HepG2 (cell line): Measurements from ENCODE around the gene CEBPZOS. TPM values are rescaled to one million over a fixed set of nuclear protein-coding genes. Genes with fewer than 3 reads are reported as not detected.

Source experiments
- ATAC-seq: fragments of 200-7000 bp; cut with Tn5 transposase; 3 replicates; pipeline ENCODE4 v1.9.1; 2020; ENCODE audit warnings: mild to moderate bottlenecking, moderate library complexity
- BruUV-seq: library from RNA; stranded (reverse); fragments of 400-500 nt; replicated peaks from 2 replicates; lab custom pipeline; 2021; lab: Mats Ljungman, UMichigan
- CTCF ChIA-PET: fragments of 300-600 bp; formaldehyde crosslinking; extraction: SDS; loops from one replicate; lab custom pipeline; 2021; ENCODE audit warnings: low total read pairs, inconsistent platforms, low intra/inter-chr PET ratio; lab: Yijun Ruan, JAX
- POLR2A ChIA-PET: fragments of 350-600 bp; sonication (Branson Sonifier 250); formaldehyde crosslinking; loops from one replicate; lab custom pipeline; 2020; ENCODE audit warnings: antibody characterized with exemption, inconsistent platforms; lab: Yijun Ruan, JAX
- DNase-seq: peaks from one replicate; pipeline ENCODE4 v3.0.0-alpha.2; 2015; ENCODE audit warnings: low spot score
- FAIRE-seq: peaks from 3 replicates; lab custom pipeline; 2011; peaks lifted over from hg19 to GRCh38; lab: Jason Lieb, UNC
- H2AFZ ChIP-seq: one replicate; pipeline ENCODE4 v1.6.1; 2011; ENCODE audit warnings: low read length, inconsistent platforms
- H3K27ac ChIP-seq: fragments of 300-600 bp; 3 replicates; pipeline ENCODE4 v1.8.0; 2011; ENCODE audit warnings: mixed run types, mild to moderate bottlenecking, mixed read lengths, low read length, inconsistent platforms; ENCODE audit not compliant: insufficient read depth; ENCODE audit errors: extremely low read length
- H3K27me3 ChIP-seq, 2 experiments: fragments of 200-600 bp in 1 of 2; 2 replicates in 1 of 2; 3 replicates in 1 of 2; pipeline versions ENCODE4 v1.6.0 to v1.8.0; 2011; ENCODE audit warnings: low read length in 2 of 2, mild to moderate bottlenecking in 2 of 2, moderate library complexity in 2 of 2, inconsistent platforms in 1 of 2; ENCODE audit not compliant: insufficient read depth in 2 of 2, control insufficient read depth in 1 of 2
- H3K36me3 ChIP-seq, 2 experiments: fragments of 200-600 bp in 1 of 2; replicated peaks in 1 of 2; 2 replicates in 1 of 2; 3 replicates in 1 of 2; pipeline versions ENCODE4 v1.5.1 to v1.8.0; 2011; ENCODE audit warnings: low read length in 2 of 2, inconsistent platforms in 1 of 2; ENCODE audit not compliant: insufficient read depth in 2 of 2, control insufficient read depth in 1 of 2
- H3K4me1 ChIP-seq: 2 replicates; pipeline ENCODE4 v1.5.1; 2012; ENCODE audit warnings: low read length, inconsistent platforms; ENCODE audit not compliant: insufficient read depth
- H3K4me2 ChIP-seq: 2 replicates; pipeline ENCODE4 v1.6.0; 2011; ENCODE audit warnings: low read depth, low read length, inconsistent platforms
- H3K4me3 ChIP-seq, 3 experiments: fragments of 200-600 bp in 1 of 3; sonication (generic), shearing (Covaris generic) in 1 of 3; replicated peaks in 1 of 3; 2 replicates each; pipeline ENCODE4 v1.5.1; 2011 to 2016; ENCODE audit warnings: low read length in 3 of 3, inconsistent platforms in 2 of 3, low read depth in 2 of 3, mild to moderate bottlenecking in 2 of 3, control low read depth in 1 of 3, mixed read lengths in 1 of 3; ENCODE audit not compliant: insufficient read depth in 1 of 3
- H3K79me2 ChIP-seq: one replicate; pipeline ENCODE4 v1.6.1; 2011; ENCODE audit warnings: low read length, inconsistent platforms; ENCODE audit not compliant: insufficient read depth
- H3K9ac ChIP-seq: 2 replicates; pipeline ENCODE4 v1.6.0; 2011; ENCODE audit warnings: mild to moderate bottlenecking, low read depth, low read length, inconsistent platforms; ENCODE audit not compliant: insufficient read depth
- H3K9me3 ChIP-seq: 2 replicates; pipeline ENCODE4 v1.5.1; 2012; ENCODE audit warnings: mild to moderate bottlenecking, low read length
- H4K20me1 ChIP-seq: 2 replicates; pipeline ENCODE4 v1.6.0; 2011; ENCODE audit warnings: inconsistent platforms, mild to moderate bottlenecking, low read length, moderate library complexity; ENCODE audit not compliant: insufficient read depth
- ATF7 ChIP-seq, 2 experiments: fragments of 450-650 bp in 1 of 2; sonication (generic) in 1 of 2; formaldehyde crosslinking in 1 of 2; IDR thresholded peaks; 2 replicates each; pipeline versions ENCODE4 v1.4.0 to v1.6.1; 2016 to 2020; ENCODE audit warnings: antibody characterized with exemption in 1 of 2, mild to moderate bottlenecking in 1 of 2, missing genetic modification reagents in 1 of 2
- ATM ChIP-seq: fragments of 450-650 bp; IDR thresholded peaks from 2 replicates; pipeline ENCODE4 v1.7.1; 2017; ENCODE audit warnings: mild to moderate bottlenecking, borderline replicate concordance
- MAFG ChIP-seq: sonication (generic); formaldehyde crosslinking; IDR thresholded peaks from 2 replicates; pipeline ENCODE4 v1.5.1; 2020; ENCODE audit warnings: mild to moderate bottlenecking, missing genetic modification reagents
- PAWR ChIP-seq: sonication (generic); formaldehyde crosslinking; IDR thresholded peaks from 2 replicates; pipeline ENCODE4 v1.4.0; 2020; ENCODE audit warnings: missing genetic modification reagents, mild to moderate bottlenecking, borderline replicate concordance
- PHF21A ChIP-seq: sonication (generic); formaldehyde crosslinking; IDR thresholded peaks from 2 replicates; pipeline ENCODE4 v1.5.0; 2020; ENCODE audit warnings: mild to moderate bottlenecking, missing genetic modification reagents
- SMC3 ChIP-seq: IDR thresholded peaks from 2 replicates; pipeline ENCODE4 v1.6.1; 2011; ENCODE audit warnings: low read length, improper control_type of control experiment
- SRSF4 ChIP-seq: fragments of 200-400 bp; formaldehyde crosslinking; IDR thresholded peaks from one replicate; pipeline ENCODE4 v1.6.1; 2018; ENCODE audit warnings: mild to moderate bottlenecking, low read depth, low read length, moderate library complexity; ENCODE audit not compliant: poor library complexity, severe bottlenecking
- TAF15 ChIP-seq: fragments of 200-400 bp; formaldehyde crosslinking; IDR thresholded peaks from one replicate; pipeline ENCODE4 v1.6.1; 2018; ENCODE audit warnings: mild to moderate bottlenecking, low read depth, low read length; ENCODE audit not compliant: poor library complexity, severe bottlenecking
- TIGD3 ChIP-seq: sonication (generic); formaldehyde crosslinking; IDR thresholded peaks from 2 replicates; pipeline ENCODE4 v1.5.1; 2020; ENCODE audit warnings: mild to moderate bottlenecking, missing genetic modification reagents, borderline replicate concordance
- TRIM24 ChIP-seq: sonication (generic); formaldehyde crosslinking; IDR thresholded peaks from 2 replicates; pipeline ENCODE4 v1.8.0; 2022; ENCODE audit warnings: mild to moderate bottlenecking, missing genetic modification reagents
- ZBTB42 ChIP-seq: sonication (generic); formaldehyde crosslinking; IDR thresholded peaks from 2 replicates; pipeline ENCODE4 v1.5.0; 2020; ENCODE audit warnings: mild to moderate bottlenecking, missing genetic modification reagents
- ZNF232 ChIP-seq: sonication (generic); formaldehyde crosslinking; IDR thresholded peaks from 2 replicates; pipeline ENCODE4 v1.4.0; 2020; ENCODE audit warnings: missing genetic modification reagents, borderline replicate concordance
- ZNF326 ChIP-seq: sonication (generic); formaldehyde crosslinking; IDR thresholded peaks from 2 replicates; pipeline ENCODE4 v1.4.0; 2020; ENCODE audit warnings: missing genetic modification reagents, borderline replicate concordance
- ZNF432 ChIP-seq: sonication (generic); formaldehyde crosslinking; IDR thresholded peaks from 2 replicates; pipeline ENCODE4 v1.5.0; 2020; ENCODE audit warnings: missing genetic modification reagents, mild to moderate bottlenecking, borderline replicate concordance
- ZUFSP ChIP-seq: sonication (generic); formaldehyde crosslinking; IDR thresholded peaks from 2 replicates; pipeline ENCODE4 v1.9.0; 2021; ENCODE audit warnings: missing genetic modification reagents, mild to moderate bottlenecking, borderline replicate concordance
- WGBS: methylation state at CpG from one replicate; pipeline ENCODE4 v1.1.6; 2017; ENCODE audit warnings: low lambda C conversion rate; 5-methylcytosine and 5-hydroxymethylcytosine counted together
- in situ Hi-C: cut with HindIII; loops from 2 replicates; pipeline ENCODE4 v1.10.0; 2017; ENCODE audit warnings: low pct_unique_long_range_greater_than_20kb; ENCODE audit not compliant: extremely low pct_ligation_motif_present
- intact Hi-C: fragments of 100-400 bp; cut with micrococcal nuclease; formaldehyde crosslinking; loops from one replicate; pipeline ENCODE4 v1.10.0; 2022; ENCODE audit not compliant: unreplicated experiment
- polyA plus RNA-seq, 8 experiments: library from polyadenylated mRNA; depleted of rRNA in 3 of 8; stranded (reverse) in 7 of 8; unstranded in 1 of 8; fragments of >200 nt; fragmentation: Illumina TruSeq in 4 of 8; extraction: Trizol in 4 of 8; gene quantifications; 2 replicates each; pipeline versions ENCODE4 v1.2.1 to v1.2.3, GENCODE V29; 2011 to 2016; ENCODE audit warnings: low read depth in 4 of 8, missing spikeins in 1 of 8, mixed read lengths in 1 of 8; ENCODE audit not compliant: insufficient read depth in 1 of 8
- total RNA-seq, 5 experiments: library from RNA; depleted of rRNA; stranded (reverse); fragments of >200 nt; fragmentation: Illumina TruSeq; extraction: Trizol; gene quantifications; 2 replicates each; pipeline ENCODE4 v1.2.3, GENCODE V29; 2016; ENCODE audit warnings: low read depth in 1 of 5
- TF ChIP-seq, protein P1 (sequence below): sonication (generic); formaldehyde crosslinking; IDR thresholded peaks from 2 replicates; pipeline ENCODE4 v1.5.1; 2020; ENCODE audit warnings: mild to moderate bottlenecking, moderate library complexity, missing genetic modification reagents
- TF ChIP-seq, protein P2 (sequence below): IDR thresholded peaks from 2 replicates; pipeline ENCODE4 v1.6.1; 2012; ENCODE audit warnings: low read length, improper control_type of control experiment

Gene CEBPZOS
- total and polyA plus RNA-seq, 2 of the 13 experiments (the other 11 are each of a cell fraction or from before 2014, with no cell fraction given) = 18.6 to 44.7 TPM

DNA sequence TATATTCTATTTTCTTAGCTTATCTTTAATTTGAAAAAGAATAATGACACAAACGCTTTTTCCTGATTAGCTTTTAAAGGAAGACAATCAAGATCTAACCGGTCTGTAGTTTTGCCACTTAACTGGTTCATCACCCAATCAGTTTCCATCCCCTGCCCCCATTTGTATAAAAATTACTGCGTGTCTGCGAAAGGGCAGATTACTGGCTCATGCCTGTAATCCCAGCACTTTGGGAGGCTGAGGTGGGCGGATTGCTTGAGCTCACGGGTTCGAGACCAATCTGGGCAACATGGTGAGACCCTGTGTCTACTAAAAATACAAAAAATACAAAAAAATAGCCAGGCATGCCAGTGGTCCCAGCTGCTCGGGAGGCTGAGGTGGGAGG lies 2.4 kb downstream of the CEBPZOS start:
- Histone ChIP-seq H4K20me1 (no peaks in the 10 kb centered on the region; the same call in 1 of the 2 replicates), H3K36me3 (peaks cover 6 to 32% of the 10 kb centered on the region in 2 experiments; a peak in 4 of 5 replicates), H3K27ac (no peak overlapping the region), H2AFZ (no peak overlapping the region), H3K4me3 (no peak overlapping the region), H3K27me3 (no peaks in the 10 kb centered on the region; a peak in 1 of 5 replicates), H3K9ac (no peak overlapping the region), H3K4me2 (no peak overlapping the region), H3K4me1 (peaks cover 34% of the 10 kb centered on the region), H3K9me3 (peaks cover 3% of the 10 kb centered on the region; the same call in 1 of the 2 replicates), H3K79me2 (peaks cover 46% of the 10 kb centered on the region)
- BruUV-seq = no TSS peak
- POLR2A ChIA-PET = no interaction called here
- ATAC-seq = no peak
- in situ Hi-C loops = no loop called here
- no peak for FAIRE-seq
- 98% methylated on average over 8 of the region's 8 CpGs for WGBS
- CTCF ChIA-PET = no interaction called here
- intact Hi-C loops = no loop called here
- no peak for DNase-seq
- TF ChIP-seq TIGD3 (CRISPR knock-in tag) = no peak
- TF ChIP-seq PAWR (CRISPR knock-in tag) = no peak
- TF ChIP-seq ZBTB42 = no peak
- TF ChIP-seq ZUFSP (CRISPR knock-in tag) = no peak
- TF ChIP-seq ATF7 (IDR thresholded peaks at IDR 0.05) = no peak
- no peak for TF ChIP-seq ATF7 (CRISPR knock-in tag; IDR thresholded peaks at IDR 0.05)
- no peak for TF ChIP-seq ZNF432 (CRISPR knock-in tag)
- TF ChIP-seq, protein P1, sequence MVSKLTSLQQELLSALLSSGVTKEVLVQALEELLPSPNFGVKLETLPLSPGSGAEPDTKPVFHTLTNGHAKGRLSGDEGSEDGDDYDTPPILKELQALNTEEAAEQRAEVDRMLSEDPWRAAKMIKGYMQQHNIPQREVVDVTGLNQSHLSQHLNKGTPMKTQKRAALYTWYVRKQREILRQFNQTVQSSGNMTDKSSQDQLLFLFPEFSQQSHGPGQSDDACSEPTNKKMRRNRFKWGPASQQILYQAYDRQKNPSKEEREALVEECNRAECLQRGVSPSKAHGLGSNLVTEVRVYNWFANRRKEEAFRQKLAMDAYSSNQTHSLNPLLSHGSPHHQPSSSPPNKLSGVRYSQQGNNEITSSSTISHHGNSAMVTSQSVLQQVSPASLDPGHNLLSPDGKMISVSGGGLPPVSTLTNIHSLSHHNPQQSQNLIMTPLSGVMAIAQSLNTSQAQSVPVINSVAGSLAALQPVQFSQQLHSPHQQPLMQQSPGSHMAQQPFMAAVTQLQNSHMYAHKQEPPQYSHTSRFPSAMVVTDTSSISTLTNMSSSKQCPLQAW (CRISPR knock-in tag) = no peak
- TF ChIP-seq, protein P2, sequence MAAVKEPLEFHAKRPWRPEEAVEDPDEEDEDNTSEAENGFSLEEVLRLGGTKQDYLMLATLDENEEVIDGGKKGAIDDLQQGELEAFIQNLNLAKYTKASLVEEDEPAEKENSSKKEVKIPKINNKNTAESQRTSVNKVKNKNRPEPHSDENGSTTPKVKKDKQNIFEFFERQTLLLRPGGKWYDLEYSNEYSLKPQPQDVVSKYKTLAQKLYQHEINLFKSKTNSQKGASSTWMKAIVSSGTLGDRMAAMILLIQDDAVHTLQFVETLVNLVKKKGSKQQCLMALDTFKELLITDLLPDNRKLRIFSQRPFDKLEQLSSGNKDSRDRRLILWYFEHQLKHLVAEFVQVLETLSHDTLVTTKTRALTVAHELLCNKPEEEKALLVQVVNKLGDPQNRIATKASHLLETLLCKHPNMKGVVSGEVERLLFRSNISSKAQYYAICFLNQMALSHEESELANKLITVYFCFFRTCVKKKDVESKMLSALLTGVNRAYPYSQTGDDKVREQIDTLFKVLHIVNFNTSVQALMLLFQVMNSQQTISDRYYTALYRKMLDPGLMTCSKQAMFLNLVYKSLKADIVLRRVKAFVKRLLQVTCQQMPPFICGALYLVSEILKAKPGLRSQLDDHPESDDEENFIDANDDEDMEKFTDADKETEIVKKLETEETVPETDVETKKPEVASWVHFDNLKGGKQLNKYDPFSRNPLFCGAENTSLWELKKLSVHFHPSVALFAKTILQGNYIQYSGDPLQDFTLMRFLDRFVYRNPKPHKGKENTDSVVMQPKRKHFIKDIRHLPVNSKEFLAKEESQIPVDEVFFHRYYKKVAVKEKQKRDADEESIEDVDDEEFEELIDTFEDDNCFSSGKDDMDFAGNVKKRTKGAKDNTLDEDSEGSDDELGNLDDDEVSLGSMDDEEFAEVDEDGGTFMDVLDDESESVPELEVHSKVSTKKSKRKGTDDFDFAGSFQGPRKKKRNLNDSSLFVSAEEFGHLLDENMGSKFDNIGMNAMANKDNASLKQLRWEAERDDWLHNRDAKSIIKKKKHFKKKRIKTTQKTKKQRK = no peak
- TF ChIP-seq SMC3 = no peak
- no peak for TF ChIP-seq ATM
- TF ChIP-seq MAFG (CRISPR knock-in tag) = no peak
- TF ChIP-seq ZNF232 (CRISPR knock-in tag) = no peak
- TF ChIP-seq ZNF326 (CRISPR knock-in tag) = no peak
- no peak for TF ChIP-seq SRSF4
- no peak for TF ChIP-seq PHF21A (CRISPR knock-in tag)
- TF ChIP-seq TRIM24 (CRISPR knock-in tag) = no peak
- TF ChIP-seq TAF15 = no peak
